PC-9 (cell line): ENCODE results near the gene GRAMD2A. TPM values are rescaled to one million over a fixed set of nuclear protein-coding genes. Genes with fewer than 3 reads are reported as not detected.

Experiments used
- BruUV-seq: library from RNA; stranded (reverse); fragments of 400-500 nt; replicated peaks from 2 replicates; lab custom pipeline; 2021; lab: Mats Ljungman, UMichigan
- CTCF ChIA-PET: fragments of 300-600 bp; sonication (Branson Sonifier 250); formaldehyde crosslinking; loops from one replicate; lab custom pipeline; 2022; ENCODE audit warnings: antibody characterized with exemption; lab: Charles Lee
- POLR2A ChIA-PET: fragments of 300-600 bp; sonication (Branson Sonifier 250); formaldehyde crosslinking; loops from one replicate; lab custom pipeline; 2022; ENCODE audit warnings: antibody characterized with exemption; ENCODE audit not compliant: unreplicated experiment; lab: Charles Lee
- DNase-seq, 2 experiments: peaks; one replicate each; pipeline versions ENCODE4 v3.0.0 to v3.0.0-alpha.2; 2015 to 2022; ENCODE audit warnings: mixed read lengths in 1 of 2
- H2AFZ ChIP-seq: fragments of 200-600 bp; sonication (generic); 2 replicates; pipeline ENCODE4 v1.8.1; 2017; ENCODE audit warnings: antibody characterized with exemption
- H3F3A ChIP-seq: fragments of 200-600 bp; sonication (generic); 2 replicates; pipeline ENCODE4 v1.8.1; 2017; ENCODE audit warnings: antibody characterized with exemption, mild to moderate bottlenecking, low read depth; ENCODE audit not compliant: insufficient read depth
- H3K27ac ChIP-seq: fragments of 200-600 bp; sonication (generic); 2 replicates; pipeline ENCODE4 v1.6.1; 2016; ENCODE audit warnings: mixed run types
- H3K27me3 ChIP-seq: fragments of 200-600 bp; sonication (generic); 2 replicates; pipeline ENCODE4 v1.6.1; 2016; ENCODE audit warnings: low read depth, mixed run types; ENCODE audit not compliant: insufficient read depth
- H3K36me3 ChIP-seq: fragments of 200-600 bp; sonication (generic); 2 replicates; pipeline ENCODE4 v1.6.1; 2016; ENCODE audit warnings: low read depth, mixed run types
- H3K4me1 ChIP-seq: fragments of 200-600 bp; sonication (generic); replicated peaks from 2 replicates; pipeline ENCODE4 v1.6.1; 2016; ENCODE audit warnings: mixed run types; ENCODE audit not compliant: insufficient read depth
- H3K4me2 ChIP-seq: fragments of 200-600 bp; sonication (generic); 2 replicates; pipeline ENCODE4 v1.6.1; 2017; ENCODE audit warnings: mixed run types
- H3K4me3 ChIP-seq: fragments of 200-600 bp; sonication (generic); 2 replicates; pipeline ENCODE4 v1.6.1; 2016; ENCODE audit warnings: mixed run types
- H3K79me2 ChIP-seq: fragments of 200-600 bp; sonication (generic); 2 replicates; pipeline ENCODE4 v1.6.1; 2017; ENCODE audit warnings: low read depth, mixed run types
- H3K9me2 ChIP-seq: fragments of 200-600 bp; sonication (generic); 2 replicates; pipeline ENCODE4 v1.8.1; 2017; ENCODE audit warnings: mild to moderate bottlenecking; ENCODE audit not compliant: insufficient read depth
- H3K9me3 ChIP-seq: fragments of 200-600 bp; sonication (generic); 2 replicates; pipeline ENCODE4 v1.8.1; 2016; ENCODE audit warnings: low read depth; ENCODE audit not compliant: insufficient read depth
- H4K20me1 ChIP-seq: fragments of 200-600 bp; sonication (generic); 2 replicates; pipeline ENCODE4 v1.8.1; 2017; ENCODE audit not compliant: insufficient read depth
- EZH2 ChIP-seq: fragments of 200-600 bp; sonication (generic); IDR thresholded peaks from 2 replicates; pipeline ENCODE4 v1.8.0; 2017; ENCODE audit warnings: antibody characterized with exemption, low read depth
- intact Hi-C: fragments of 100-400 bp; cut with micrococcal nuclease; formaldehyde crosslinking; loops from one replicate; pipeline ENCODE4 v1.10.0; 2022; ENCODE audit not compliant: unreplicated experiment
- total RNA-seq: library from RNA; stranded (reverse); gene quantifications from 2 replicates; pipeline ENCODE4 v1.2.3, GENCODE V29; 2021
- TF ChIP-seq, protein P1 (sequence below): fragments of 200-600 bp; sonication (generic); conservative IDR thresholded peaks from 2 replicates; pipeline ENCODE4 v1.6.1; 2017; ENCODE audit warnings: mixed run types, antibody characterized with exemption, mild to moderate bottlenecking, moderate library complexity

GRAMD2A gene
- total RNA-seq, 1 experiment from 2014 or later: 60.2 TPM

DNA sequence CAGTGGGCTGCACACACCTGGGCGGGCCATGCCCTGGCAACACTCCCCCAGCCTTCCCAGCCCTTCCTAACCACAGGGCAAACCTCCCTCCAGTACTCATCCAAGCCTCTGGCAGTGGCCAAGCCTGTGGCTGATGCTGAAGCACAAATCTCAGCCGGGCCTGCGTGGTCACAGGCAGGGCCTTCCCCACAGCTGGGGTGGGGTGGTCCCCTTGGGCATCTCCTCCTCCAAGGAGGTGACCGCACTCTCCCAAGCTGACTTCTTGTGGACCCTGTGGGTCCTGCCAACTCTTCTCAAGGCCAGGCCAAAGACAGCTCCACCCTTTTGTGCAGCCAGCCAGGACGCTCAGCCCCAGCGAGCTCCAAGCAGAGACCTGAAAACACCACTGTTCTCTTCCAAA lies 21.4 kb downstream of the GRAMD2A start:
- H3K4me1 ChIP-seq: peaks cover 39% of the 10 kb centered on the region
- H3K27ac ChIP-seq: no peak overlapping the region
- intact Hi-C loops: no loop called here
- H3K4me2 ChIP-seq: no peak overlapping the region
- BruUV-seq: no TSS peak
- TF ChIP-seq, protein P1, sequence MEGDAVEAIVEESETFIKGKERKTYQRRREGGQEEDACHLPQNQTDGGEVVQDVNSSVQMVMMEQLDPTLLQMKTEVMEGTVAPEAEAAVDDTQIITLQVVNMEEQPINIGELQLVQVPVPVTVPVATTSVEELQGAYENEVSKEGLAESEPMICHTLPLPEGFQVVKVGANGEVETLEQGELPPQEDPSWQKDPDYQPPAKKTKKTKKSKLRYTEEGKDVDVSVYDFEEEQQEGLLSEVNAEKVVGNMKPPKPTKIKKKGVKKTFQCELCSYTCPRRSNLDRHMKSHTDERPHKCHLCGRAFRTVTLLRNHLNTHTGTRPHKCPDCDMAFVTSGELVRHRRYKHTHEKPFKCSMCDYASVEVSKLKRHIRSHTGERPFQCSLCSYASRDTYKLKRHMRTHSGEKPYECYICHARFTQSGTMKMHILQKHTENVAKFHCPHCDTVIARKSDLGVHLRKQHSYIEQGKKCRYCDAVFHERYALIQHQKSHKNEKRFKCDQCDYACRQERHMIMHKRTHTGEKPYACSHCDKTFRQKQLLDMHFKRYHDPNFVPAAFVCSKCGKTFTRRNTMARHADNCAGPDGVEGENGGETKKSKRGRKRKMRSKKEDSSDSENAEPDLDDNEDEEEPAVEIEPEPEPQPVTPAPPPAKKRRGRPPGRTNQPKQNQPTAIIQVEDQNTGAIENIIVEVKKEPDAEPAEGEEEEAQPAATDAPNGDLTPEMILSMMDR: no peak
- no peak for TF ChIP-seq EZH2
- DNase-seq: no peak
- H3K9me3 ChIP-seq: no peaks in the 10 kb centered on the region
- H3K79me2 ChIP-seq: no peaks in the 10 kb centered on the region
- ChIA-PET POLR2A (interaction anchor here (0.7 kb wide), 1 partner anchor 183 kb away, joined by 20 read pairs; no protein-coding TSS in a partner anchor), CTCF (interaction anchor here (0.6 kb wide), 2 partner anchors 12 to 371 kb away, joined by 3 to 16 read pairs; no protein-coding TSS in a partner anchor)
- H3K36me3 ChIP-seq: no peaks in the 10 kb centered on the region
- no peak overlapping the region for H2AFZ ChIP-seq
- H3K27me3 ChIP-seq: no peaks in the 10 kb centered on the region
- H3F3A ChIP-seq: peaks cover 13% of the 10 kb centered on the region
- H3K9me2 ChIP-seq: no peaks in the 10 kb centered on the region
- no peaks in the 10 kb centered on the region for H4K20me1 ChIP-seq
- H3K4me3 ChIP-seq: no peak overlapping the region

DNA sequence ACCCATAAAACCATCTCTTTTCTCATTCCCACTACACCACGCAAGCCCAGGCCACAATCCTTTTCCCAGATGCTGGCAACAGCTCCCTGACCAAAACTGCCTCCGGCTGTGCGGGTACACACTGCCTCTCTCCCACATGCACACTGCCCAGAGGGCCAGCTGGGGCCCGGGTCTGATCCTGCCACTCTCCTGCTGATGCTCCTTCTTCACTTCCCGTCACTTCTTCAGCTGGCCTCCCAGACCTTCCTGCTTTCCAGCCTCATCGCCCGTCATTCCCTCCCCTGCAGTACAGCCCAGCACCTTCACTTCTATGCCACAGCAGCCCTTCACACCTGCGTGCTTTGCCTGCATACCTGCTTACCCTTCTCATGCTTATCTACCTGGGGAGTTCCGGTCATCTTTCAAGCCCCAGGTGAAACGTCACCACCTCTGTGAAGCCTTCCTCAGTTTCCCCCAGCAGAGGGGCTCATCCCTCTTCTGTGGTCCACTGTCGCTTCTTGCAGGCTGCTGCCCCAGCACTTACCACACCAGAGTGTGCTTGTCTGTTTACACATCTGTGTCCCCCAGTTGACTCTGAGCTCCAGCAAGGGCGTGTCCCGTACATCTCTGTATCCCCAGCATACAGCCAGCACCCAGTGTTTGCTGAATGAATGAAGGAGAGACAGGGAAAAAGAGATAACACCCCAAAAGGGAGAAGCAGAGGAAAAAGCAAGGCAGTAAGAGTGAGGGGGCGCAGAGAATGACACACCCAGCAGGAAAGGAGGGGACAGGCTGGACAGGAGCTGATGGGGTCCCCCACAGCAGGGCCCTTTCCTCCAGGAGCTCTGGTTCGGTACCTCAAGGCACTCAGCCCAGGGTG lies 22.2 kb downstream of the GRAMD2A start:
- no TSS peak for BruUV-seq
- H3K27ac ChIP-seq: no peak overlapping the region
- H3F3A ChIP-seq: peaks cover 18% of the 10 kb centered on the region
- no peak overlapping the region for H2AFZ ChIP-seq
- H3K4me2 ChIP-seq: no peak overlapping the region
- H3K9me3 ChIP-seq: no peaks in the 10 kb centered on the region
- ChIA-PET POLR2A (no interaction called here), CTCF (interaction anchor here (0.6 kb wide), 2 partner anchors 12 to 371 kb away, joined by 3 to 16 read pairs; no protein-coding TSS in a partner anchor)
- no peaks in the 10 kb centered on the region for H3K79me2 ChIP-seq
- H3K4me3 ChIP-seq: no peak overlapping the region
- H3K4me1 ChIP-seq: peaks cover 39% of the 10 kb centered on the region
- intact Hi-C loops: no loop called here
- no peak for TF ChIP-seq EZH2
- TF ChIP-seq, protein P1: no peak
- no peak for DNase-seq
- H3K27me3 ChIP-seq: no peaks in the 10 kb centered on the region
- no peaks in the 10 kb centered on the region for H3K36me3 ChIP-seq
- no peaks in the 10 kb centered on the region for H4K20me1 ChIP-seq
- H3K9me2 ChIP-seq: no peaks in the 10 kb centered on the region

DNA sequence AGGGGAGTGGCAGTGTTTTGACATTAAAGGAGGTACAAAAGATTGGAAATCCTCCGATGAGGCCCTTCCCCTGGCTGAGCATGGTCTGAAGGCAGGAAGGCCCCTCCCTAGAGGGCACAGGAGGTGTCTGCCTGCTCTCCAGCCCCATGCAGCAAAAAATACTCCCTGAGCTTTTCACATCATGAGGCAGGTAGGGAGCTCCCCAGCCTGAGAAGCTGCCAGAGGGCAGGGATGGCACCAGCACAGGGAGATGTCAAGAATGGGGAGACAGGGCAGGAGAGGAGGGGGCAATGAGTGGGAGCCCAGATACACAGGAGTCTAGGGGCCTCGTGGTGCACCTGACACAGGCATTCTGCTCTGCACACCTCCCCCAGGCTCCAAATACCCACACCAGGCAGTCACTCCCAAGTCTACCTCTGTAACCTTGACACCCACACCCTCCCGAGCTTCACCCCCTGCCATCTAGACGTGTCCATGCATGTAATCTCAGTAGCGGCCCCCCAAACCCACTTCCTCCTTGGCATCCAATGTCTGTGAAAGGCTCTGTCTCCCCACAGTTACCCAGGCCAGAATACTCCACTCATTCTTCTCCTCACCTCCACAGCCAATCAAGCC lies 22.9 kb downstream of the GRAMD2A start:
- peaks cover 24% of the 10 kb centered on the region for H3F3A ChIP-seq
- H3K36me3 ChIP-seq: no peaks in the 10 kb centered on the region
- no peaks in the 10 kb centered on the region for H3K79me2 ChIP-seq
- DNase-seq: no peak
- H3K9me3 ChIP-seq: no peaks in the 10 kb centered on the region
- no peak overlapping the region for H3K4me3 ChIP-seq
- no peak overlapping the region for H3K27ac ChIP-seq
- H3K27me3 ChIP-seq: no peaks in the 10 kb centered on the region
- H3K9me2 ChIP-seq: no peaks in the 10 kb centered on the region
- H3K4me1 ChIP-seq: peaks cover 46% of the 10 kb centered on the region
- H2AFZ ChIP-seq: no peak overlapping the region
- intact Hi-C loops: no loop called here
- no TSS peak for BruUV-seq
- ChIA-PET POLR2A (no interaction called here), CTCF (no interaction called here)
- no peaks in the 10 kb centered on the region for H4K20me1 ChIP-seq
- TF ChIP-seq, protein P1: no peak
- TF ChIP-seq EZH2: no peak
- no peak overlapping the region for H3K4me2 ChIP-seq
